Hepatocyte (in vitro differentiated cells): ENCODE results near the gene MRPL41.

Source experiments
- CTCF ChIP-seq: fragments of 200-600 bp; sonication (generic); IDR thresholded peaks from 2 replicates; pipeline ENCODE4 v1.5.1; 2016; ENCODE audit warnings: antibody characterized with exemption, mild to moderate bottlenecking; ENCODE audit not compliant: poor library complexity
- EZH2 ChIP-seq: fragments of 200-600 bp; sonication (generic); IDR thresholded peaks from 2 replicates; pipeline ENCODE4 v1.6.1; 2016; ENCODE audit warnings: antibody characterized with exemption, mild to moderate bottlenecking, borderline replicate concordance
- EZH2phosphoT487 ChIP-seq: fragments of 200-600 bp; sonication (generic); IDR thresholded peaks from one replicate; pipeline ENCODE4 v1.6.1; 2018; ENCODE audit warnings: antibody characterized with exemption, mild to moderate bottlenecking, low read depth, moderate library complexity; ENCODE audit not compliant: unreplicated experiment, severe bottlenecking

DNA sequence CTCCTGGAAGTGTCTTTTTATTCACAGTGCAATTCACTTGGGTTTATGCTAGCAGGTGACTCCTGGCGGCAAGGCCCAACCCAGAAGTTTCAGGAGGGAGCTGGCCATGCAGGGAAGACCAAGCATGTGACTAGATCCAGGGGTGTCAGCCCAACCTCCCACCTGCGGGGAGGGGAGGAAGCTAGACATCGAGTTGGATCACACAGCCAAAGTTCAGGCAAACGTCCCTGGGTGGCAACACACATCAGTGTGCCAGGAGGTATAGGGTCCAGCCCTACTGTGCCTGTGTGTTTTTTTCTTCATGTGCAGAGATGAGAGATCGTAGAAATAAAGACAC, 26.7 kb upstream of the MRPL41 start:
- TF ChIP-seq CTCF: no peak
- TF ChIP-seq EZH2phosphoT487: no peak
- no peak for TF ChIP-seq EZH2
